Stimulated activated CD4-positive, alpha-beta T cell treated with anti-CD3 and anti-CD28 coated beads, Interleukin-1b, Interleukin-23, amount 100 ng/mL, for 1 hour (primary cell): ENCODE measurements around the gene HELQ.

Experiments
- DNase-seq, 2 donors: peaks; one replicate each; pipeline ENCODE4 v3.0.0-alpha.2; 2020; ENCODE audit warnings: low read depth in 2 of 2

HELQ gene

GRCh38 chr4:83370640-83370906 lies 85.0 kb downstream of the HELQ start:
- DNase-seq = no peak

GRCh38 chr4:83369831-83370639 lies 85.6 kb downstream of the HELQ start:
- DNase-seq = no peak

GRCh38 chr4:83364312-83364711 lies 91.3 kb downstream of the HELQ start:
- DNase-seq = no peak

- no peak for DNase-seq
Observed at GRCh38 chr4:83362492-83363329, 92.9 kb downstream of the HELQ start.

- DNase-seq = no peak
Observed at GRCh38 chr4:83361416-83362103, 94.1 kb downstream of the HELQ start.

- DNase-seq = no peak
Observed at GRCh38 chr4:83360018-83360417, 95.6 kb downstream of the HELQ start.

- DNase-seq = no peak
Observed at GRCh38 chr4:83358410-83358809, 97.2 kb downstream of the HELQ start.
